HepG2 (cell line): ENCODE data around the gene BCAR3. TPM values are rescaled to one million over a fixed set of nuclear protein-coding genes. Genes with fewer than 3 reads are reported as not detected.

Experiments
- AGO2 ChIP-seq: fragments of 200-400 bp; formaldehyde crosslinking; optimal IDR thresholded peaks from 2 replicates; pipeline ENCODE3; 2017; ENCODE audit warnings: mild to moderate bottlenecking, low read depth, low read length, moderate library complexity
- CREB1 ChIP-seq, 2 experiments: fragments of 450-650 bp in 1 of 2; IDR thresholded peaks; 2 replicates each; pipeline ENCODE4 v1.6.1; 2016 to 2017; ENCODE audit warnings: control low read depth in 1 of 2, mild to moderate bottlenecking in 1 of 2, missing compliant biosample characterization in 1 of 2, missing genetic modification characterization in 1 of 2
- ERF ChIP-seq: IDR thresholded peaks from 2 replicates; pipeline ENCODE4 v1.6.1; 2018; ENCODE audit warnings: missing biosample characterization, missing genetic modification reagents
- KIAA2018 ChIP-seq: sonication (generic); formaldehyde crosslinking; IDR thresholded peaks from 2 replicates; pipeline ENCODE4 v1.5.0; 2020; ENCODE audit warnings: mild to moderate bottlenecking, missing genetic modification reagents, borderline replicate concordance
- RBFOX2 ChIP-seq: fragments of 200-400 bp; formaldehyde crosslinking; IDR thresholded peaks from 2 replicates; pipeline ENCODE4 v1.6.1; 2017; ENCODE audit warnings: low read depth, mild to moderate bottlenecking, low read length
- RFX5 ChIP-seq: IDR thresholded peaks from 2 replicates; pipeline ENCODE4 v1.6.1; 2011; ENCODE audit warnings: low read depth, low read length, improper control_type of control experiment
- THYN1 ChIP-seq: sonication (generic); formaldehyde crosslinking; IDR thresholded peaks from 2 replicates; pipeline ENCODE4 v1.8.1; 2023; ENCODE audit warnings: low read depth, mild to moderate bottlenecking, moderate library complexity, missing genetic modification reagents, borderline replicate concordance
- ZC3H13 ChIP-seq: sonication (generic); formaldehyde crosslinking; IDR thresholded peaks from 2 replicates; pipeline ENCODE4 v1.8.1; 2023; ENCODE audit warnings: mild to moderate bottlenecking, missing genetic modification reagents, moderate library complexity
- ZFP62 ChIP-seq: sonication (generic); formaldehyde crosslinking; IDR thresholded peaks from 2 replicates; pipeline ENCODE4 v1.4.0; 2020; ENCODE audit warnings: missing genetic modification reagents
- ZKSCAN5 ChIP-seq: sonication (generic); formaldehyde crosslinking; IDR thresholded peaks from 2 replicates; pipeline ENCODE4 v1.5.1; 2020; ENCODE audit warnings: mild to moderate bottlenecking, missing genetic modification reagents
- ZNF354B ChIP-seq: sonication (generic); formaldehyde crosslinking; IDR thresholded peaks from 2 replicates; pipeline ENCODE4 v1.8.0; 2022; ENCODE audit warnings: mild to moderate bottlenecking, missing genetic modification reagents
- ZNF775 ChIP-seq: sonication (generic); formaldehyde crosslinking; IDR thresholded peaks from 2 replicates; pipeline ENCODE4 v1.4.0; 2020; ENCODE audit warnings: missing genetic modification reagents, mild to moderate bottlenecking, moderate library complexity, borderline replicate concordance
- polyA plus RNA-seq, 8 experiments: library from polyadenylated mRNA; depleted of rRNA in 3 of 8; stranded (reverse) in 7 of 8; unstranded in 1 of 8; fragments of >200 nt; fragmentation: Illumina TruSeq in 4 of 8; extraction: Trizol in 4 of 8; gene quantifications; 2 replicates each; pipeline versions ENCODE4 v1.2.1 to v1.2.3, GENCODE V29; 2011 to 2016; ENCODE audit warnings: low read depth in 4 of 8, missing spikeins in 1 of 8, mixed read lengths in 1 of 8; ENCODE audit not compliant: insufficient read depth in 1 of 8
- total RNA-seq, 5 experiments: library from RNA; depleted of rRNA; stranded (reverse); fragments of >200 nt; fragmentation: Illumina TruSeq; extraction: Trizol; gene quantifications; 2 replicates each; pipeline ENCODE4 v1.2.3, GENCODE V29; 2016; ENCODE audit warnings: low read depth in 1 of 5
- TF ChIP-seq, protein P1 (sequence below): IDR thresholded peaks from 2 replicates; pipeline ENCODE4 v1.6.1; 2018; ENCODE audit warnings: missing genetic modification reagents, mild to moderate bottlenecking, missing compliant biosample characterization
- TF ChIP-seq, protein P2 (sequence below): sonication (generic); formaldehyde crosslinking; IDR thresholded peaks from 2 replicates; pipeline ENCODE4 v1.4.0; 2020; ENCODE audit warnings: mild to moderate bottlenecking, missing genetic modification reagents
- TF ChIP-seq, protein P3 (sequence below): IDR thresholded peaks from 2 replicates; pipeline ENCODE4 v1.4.0; 2020; ENCODE audit warnings: mild to moderate bottlenecking, missing genetic modification reagents

Gene BCAR3
- total and polyA plus RNA-seq, 2 of the 13 experiments (the other 11 are each of a cell fraction or from before 2014, with no cell fraction given) = 3.6 to 4.8 TPM

- TF ChIP-seq KIAA2018 (CRISPR knock-in tag) = no peak
- 0 out of 2 replicates have a peak, but pooled peaks have one; percentile 12 for TF ChIP-seq ERF (CRISPR knock-in tag)
- no peak for TF ChIP-seq ZNF775 (CRISPR knock-in tag)
- TF ChIP-seq, protein P1, sequence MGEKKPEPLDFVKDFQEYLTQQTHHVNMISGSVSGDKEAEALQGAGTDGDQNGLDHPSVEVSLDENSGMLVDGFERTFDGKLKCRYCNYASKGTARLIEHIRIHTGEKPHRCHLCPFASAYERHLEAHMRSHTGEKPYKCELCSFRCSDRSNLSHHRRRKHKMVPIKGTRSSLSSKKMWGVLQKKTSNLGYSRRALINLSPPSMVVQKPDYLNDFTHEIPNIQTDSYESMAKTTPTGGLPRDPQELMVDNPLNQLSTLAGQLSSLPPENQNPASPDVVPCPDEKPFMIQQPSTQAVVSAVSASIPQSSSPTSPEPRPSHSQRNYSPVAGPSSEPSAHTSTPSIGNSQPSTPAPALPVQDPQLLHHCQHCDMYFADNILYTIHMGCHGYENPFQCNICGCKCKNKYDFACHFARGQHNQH = peak; percentile 18; the same call in 1 of the 2 replicates
- TF ChIP-seq RBFOX2 = no peak
- no peak for TF ChIP-seq AGO2
- TF ChIP-seq ZFP62 (CRISPR knock-in tag) = no peak
- TF ChIP-seq, protein P2, sequence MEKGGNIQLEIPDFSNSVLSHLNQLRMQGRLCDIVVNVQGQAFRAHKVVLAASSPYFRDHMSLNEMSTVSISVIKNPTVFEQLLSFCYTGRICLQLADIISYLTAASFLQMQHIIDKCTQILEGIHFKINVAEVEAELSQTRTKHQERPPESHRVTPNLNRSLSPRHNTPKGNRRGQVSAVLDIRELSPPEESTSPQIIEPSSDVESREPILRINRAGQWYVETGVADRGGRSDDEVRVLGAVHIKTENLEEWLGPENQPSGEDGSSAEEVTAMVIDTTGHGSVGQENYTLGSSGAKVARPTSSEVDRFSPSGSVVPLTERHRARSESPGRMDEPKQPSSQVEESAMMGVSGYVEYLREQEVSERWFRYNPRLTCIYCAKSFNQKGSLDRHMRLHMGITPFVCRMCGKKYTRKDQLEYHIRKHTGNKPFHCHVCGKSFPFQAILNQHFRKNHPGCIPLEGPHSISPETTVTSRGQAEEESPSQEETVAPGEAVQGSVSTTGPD (CRISPR knock-in tag) = no peak
- no peak for TF ChIP-seq ZNF354B (CRISPR knock-in tag)
- no peak for TF ChIP-seq ZC3H13 (CRISPR knock-in tag)
- no peak for TF ChIP-seq RFX5
- TF ChIP-seq THYN1 (CRISPR knock-in tag) = no peak
- no peak for TF ChIP-seq ZKSCAN5 (CRISPR knock-in tag)
- TF ChIP-seq CREB1 (IDR thresholded peaks at IDR 0.05) = no peak
- TF ChIP-seq CREB1 (CRISPR knock-in tag; IDR thresholded peaks at IDR 0.05) = no peak
- TF ChIP-seq, protein P3, sequence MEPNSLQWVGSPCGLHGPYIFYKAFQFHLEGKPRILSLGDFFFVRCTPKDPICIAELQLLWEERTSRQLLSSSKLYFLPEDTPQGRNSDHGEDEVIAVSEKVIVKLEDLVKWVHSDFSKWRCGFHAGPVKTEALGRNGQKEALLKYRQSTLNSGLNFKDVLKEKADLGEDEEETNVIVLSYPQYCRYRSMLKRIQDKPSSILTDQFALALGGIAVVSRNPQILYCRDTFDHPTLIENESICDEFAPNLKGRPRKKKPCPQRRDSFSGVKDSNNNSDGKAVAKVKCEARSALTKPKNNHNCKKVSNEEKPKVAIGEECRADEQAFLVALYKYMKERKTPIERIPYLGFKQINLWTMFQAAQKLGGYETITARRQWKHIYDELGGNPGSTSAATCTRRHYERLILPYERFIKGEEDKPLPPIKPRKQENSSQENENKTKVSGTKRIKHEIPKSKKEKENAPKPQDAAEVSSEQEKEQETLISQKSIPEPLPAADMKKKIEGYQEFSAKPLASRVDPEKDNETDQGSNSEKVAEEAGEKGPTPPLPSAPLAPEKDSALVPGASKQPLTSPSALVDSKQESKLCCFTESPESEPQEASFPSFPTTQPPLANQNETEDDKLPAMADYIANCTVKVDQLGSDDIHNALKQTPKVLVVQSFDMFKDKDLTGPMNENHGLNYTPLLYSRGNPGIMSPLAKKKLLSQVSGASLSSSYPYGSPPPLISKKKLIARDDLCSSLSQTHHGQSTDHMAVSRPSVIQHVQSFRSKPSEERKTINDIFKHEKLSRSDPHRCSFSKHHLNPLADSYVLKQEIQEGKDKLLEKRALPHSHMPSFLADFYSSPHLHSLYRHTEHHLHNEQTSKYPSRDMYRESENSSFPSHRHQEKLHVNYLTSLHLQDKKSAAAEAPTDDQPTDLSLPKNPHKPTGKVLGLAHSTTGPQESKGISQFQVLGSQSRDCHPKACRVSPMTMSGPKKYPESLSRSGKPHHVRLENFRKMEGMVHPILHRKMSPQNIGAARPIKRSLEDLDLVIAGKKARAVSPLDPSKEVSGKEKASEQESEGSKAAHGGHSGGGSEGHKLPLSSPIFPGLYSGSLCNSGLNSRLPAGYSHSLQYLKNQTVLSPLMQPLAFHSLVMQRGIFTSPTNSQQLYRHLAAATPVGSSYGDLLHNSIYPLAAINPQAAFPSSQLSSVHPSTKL (CRISPR knock-in tag) = peak; percentile 11; the same call in 1 of the 2 replicates
These were observed 101.7 kb downstream of the BCAR3 start (continued) for GRCh38 chr1:93579891-93580290.
